Cortex of kidney (tissue), 1 donor: ENCODE data around the gene SLC15A4.

Experiments
- DNase-seq: peaks from one replicate; lab custom pipeline; 2025; lab: John Stamatoyannopoulos, UW

The SLC15A4 gene

GRCh38 chr12:128754275-128754674 is 69.5 kb downstream of the SLC15A4 start:
- no peak for DNase-seq

- DNase-seq, result no peak
These were observed 70.3 kb downstream of the SLC15A4 start for GRCh38 chr12:128753438-128753837.

GRCh38 chr12:128752386-128752785 is 71.4 kb downstream of the SLC15A4 start:
- no peak for DNase-seq

GRCh38 chr12:128747441-128747840 is 76.3 kb downstream of the SLC15A4 start:
- no peak for DNase-seq

- no peak for DNase-seq
These were observed 77.7 kb downstream of the SLC15A4 start for GRCh38 chr12:128745772-128746689.

GRCh38 chr12:128743916-128744315 is 79.8 kb downstream of the SLC15A4 start:
- no peak for DNase-seq
